Kidney (tissue), 14 donors: Measurements from ENCODE around the gene HOXA10. TPM values are rescaled to one million over a fixed set of nuclear protein-coding genes. Genes with fewer than 3 reads are reported as not detected.

Experiments used
- DNase-seq, 5 donors: peaks; one replicate each; pipeline ENCODE4 v3.0.0-alpha.2; 2013 to 2020
- FAIRE-seq: peaks from 2 replicates; lab custom pipeline; 2012; peaks lifted over from hg19 to GRCh38; lab: Jason Lieb, UNC
- H3K27ac ChIP-seq, 2 donors: one replicate each; pipeline ENCODE4 v1.7.0; 2013; ENCODE audit warnings: low read depth in 2 of 2, low read length in 2 of 2, inconsistent platforms in 1 of 2
- H3K27me3 ChIP-seq: one replicate; pipeline ENCODE4 v1.7.1; 2013; ENCODE audit warnings: low read length, inconsistent platforms; ENCODE audit not compliant: control insufficient read depth, insufficient read depth
- H3K36me3 ChIP-seq, 3 donors: one replicate each; pipeline versions ENCODE4 v1.7.0 to v1.7.1; 2013; ENCODE audit warnings: low read length in 3 of 3, control low read depth in 1 of 3, inconsistent platforms in 1 of 3; ENCODE audit not compliant: insufficient read depth in 3 of 3, control insufficient read depth in 2 of 3
- H3K4me1 ChIP-seq, 3 donors: one replicate each; pipeline versions ENCODE4 v1.7.0 to v1.7.1; 2013; ENCODE audit warnings: low read length in 3 of 3, inconsistent platforms in 1 of 3, low read depth in 1 of 3; ENCODE audit not compliant: control insufficient read depth in 2 of 3, insufficient read depth in 2 of 3
- H3K4me3 ChIP-seq, 3 donors: one replicate each; pipeline versions ENCODE4 v1.7.0 to v1.8.1; 2013; ENCODE audit warnings: low read length in 3 of 3, control low read depth in 1 of 3, inconsistent platforms in 1 of 3
- H3K9ac ChIP-seq, 3 donors: one replicate each; pipeline versions ENCODE4 v1.7.0 to v1.7.1; 2013; ENCODE audit warnings: low read length in 3 of 3, control low read depth in 1 of 3, inconsistent platforms in 1 of 3
- H3K9me3 ChIP-seq, 3 donors: one replicate each; pipeline versions ENCODE4 v1.7.0 to v1.7.1; 2013; ENCODE audit warnings: low read length in 3 of 3, control low read depth in 1 of 3, inconsistent platforms in 1 of 3; ENCODE audit not compliant: control insufficient read depth in 2 of 3, insufficient read depth in 1 of 3
- CTCF ChIP-seq: IDR thresholded peaks from 3 replicates; pipeline ENCODE4 v1.5.1; 2012; ENCODE audit warnings: mild to moderate bottlenecking, moderate library complexity, borderline replicate concordance; ENCODE audit not compliant: insufficient read depth; ENCODE audit errors: extremely low read depth
- intact Hi-C: fragments of 100-400 bp; cut with DNase I; formaldehyde crosslinking; loops from one replicate; pipeline ENCODE4 v1.11.1; 2022
- polyA plus RNA-seq: library from polyadenylated mRNA; stranded (reverse); fragments of 350-450 nt; fragmentation: Illumina TruSeq; extraction: RNeasy Lipid Tissue Mini Kit (QIAGEN cat#74804); gene quantifications from one replicate; pipeline ENCODE4 v1.2.3, GENCODE V29; 2014; ENCODE audit warnings: low read depth, low replicate concordance; ENCODE audit not compliant: insufficient read depth
- total RNA-seq: library from RNA; stranded (reverse); fragmentation: NEBNext Ultra II Directional; extraction: Animal tissue kit (Norgen Biotek cat#: 25700); gene quantifications from one replicate; pipeline ENCODE4 v1.2.1, GENCODE V29; 2021
- donor health status: control.
- donor health status: control.
- donor health status: control.
- donor health status: control.
- donor health status: control.
- donor health status: DM: yes; HTN: yes; CAD: no.
- donor health status: Normal renal cell carcinoma (clear cell type).

HOXA10 gene
- total and polyA plus RNA-seq, 2 donors from 2014 or later: 16.3 to 17.9 TPM

- H3K9me3 ChIP-seq: no peaks in the 10 kb centered on the region
- intact Hi-C loops: no loop called here
- H3K27me3 ChIP-seq: no peaks in the 10 kb centered on the region
- peak overlapping the region in 1 of 3 donors; percentile 77 for H3K9ac ChIP-seq
- TF ChIP-seq CTCF: no peak
- peaks cover 0 to 9% (median 5%) of the 10 kb centered on the region in 3 donors for H3K36me3 ChIP-seq
- peak overlapping the region; percentile 96 to 98 for H3K27ac ChIP-seq
- DNase-seq (peak in 4 of 5 donors; percentile 75 to 90 (median 84)), FAIRE-seq (no peak)
- H3K4me3 ChIP-seq: peak overlapping the region; percentile 23 to 86 (median 77)
- H3K4me1 ChIP-seq: peaks cover 0 to 6% (median 5%) of the 10 kb centered on the region in 3 donors
These were observed 12.9 kb downstream of the HOXA10 start for GRCh38 chr7:27161214-27161720.

- TF ChIP-seq CTCF: peak; percentile 99
- H3K4me3 ChIP-seq: peak overlapping the region; percentile 23 to 86 (median 77)
- peaks cover 0 to 9% (median 5%) of the 10 kb centered on the region in 3 donors for H3K36me3 ChIP-seq
- FAIRE-seq (no peak), DNase-seq (peak; percentile 96 to 98 (median 97))
- H3K9ac ChIP-seq: peak overlapping the region; percentile 27 to 77 (median 69)
- H3K4me1 ChIP-seq: peaks cover 0 to 6% (median 5%) of the 10 kb centered on the region in 3 donors
- H3K9me3 ChIP-seq: no peaks in the 10 kb centered on the region
- no peaks in the 10 kb centered on the region for H3K27me3 ChIP-seq
- peak overlapping the region; percentile 96 to 98 for H3K27ac ChIP-seq
- intact Hi-C loops: no loop called here
These were observed 13.4 kb downstream of the HOXA10 start for GRCh38 chr7:27160546-27161213.

- H3K27ac ChIP-seq: peak overlapping the region; percentile 96 to 98
- H3K9me3 ChIP-seq: no peaks in the 10 kb centered on the region
- H3K4me1 ChIP-seq: peaks cover 0 to 7% (median 5%) of the 10 kb centered on the region in 3 donors
- DNase-seq: peak in 2 of 5 donors; percentile 70 to 82
- TF ChIP-seq CTCF: no peak
- peaks cover 0 to 9% (median 5%) of the 10 kb centered on the region in 3 donors for H3K36me3 ChIP-seq
- intact Hi-C loops: no loop called here
- H3K4me3 ChIP-seq: peak overlapping the region; percentile 23 to 86 (median 77)
- peak overlapping the region; percentile 40 to 77 (median 69) for H3K9ac ChIP-seq
- H3K27me3 ChIP-seq: no peaks in the 10 kb centered on the region
- FAIRE-seq: no peak
These were observed 14.0 kb downstream of the HOXA10 start for GRCh38 chr7:27160145-27160545.
